GM19372 (cell line): ENCODE data around the gene LRSAM1.

Source experiments
- ATAC-seq: cut with Tn5 transposase; IDR thresholded peaks from one replicate; pipeline ENCODE4 v1.9.1; 2021; ENCODE audit warnings: mild to moderate bottlenecking, low read depth, moderate library complexity; ENCODE audit not compliant: unreplicated experiment

LRSAM1 gene

DNA sequence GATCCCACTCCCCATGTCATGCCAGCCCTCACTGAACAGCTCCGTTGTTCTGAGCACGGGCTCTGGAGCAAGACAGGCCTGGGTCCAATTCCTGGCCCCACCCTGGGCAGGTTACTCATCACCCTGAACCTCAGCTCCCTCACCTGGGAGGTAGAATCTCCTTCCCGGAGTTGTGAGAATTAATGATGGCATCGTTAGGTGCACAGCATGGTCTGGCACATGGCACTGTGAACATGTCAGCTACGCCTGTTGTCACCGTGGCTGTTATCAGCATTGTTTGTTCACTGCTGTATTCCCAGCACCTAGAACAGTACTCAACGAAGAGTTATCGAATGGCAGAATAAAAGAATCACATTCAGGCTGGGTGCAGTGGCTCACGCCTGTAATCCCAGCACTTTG lies 43.0 kb downstream of the LRSAM1 start:
- ATAC-seq = no peak

DNA sequence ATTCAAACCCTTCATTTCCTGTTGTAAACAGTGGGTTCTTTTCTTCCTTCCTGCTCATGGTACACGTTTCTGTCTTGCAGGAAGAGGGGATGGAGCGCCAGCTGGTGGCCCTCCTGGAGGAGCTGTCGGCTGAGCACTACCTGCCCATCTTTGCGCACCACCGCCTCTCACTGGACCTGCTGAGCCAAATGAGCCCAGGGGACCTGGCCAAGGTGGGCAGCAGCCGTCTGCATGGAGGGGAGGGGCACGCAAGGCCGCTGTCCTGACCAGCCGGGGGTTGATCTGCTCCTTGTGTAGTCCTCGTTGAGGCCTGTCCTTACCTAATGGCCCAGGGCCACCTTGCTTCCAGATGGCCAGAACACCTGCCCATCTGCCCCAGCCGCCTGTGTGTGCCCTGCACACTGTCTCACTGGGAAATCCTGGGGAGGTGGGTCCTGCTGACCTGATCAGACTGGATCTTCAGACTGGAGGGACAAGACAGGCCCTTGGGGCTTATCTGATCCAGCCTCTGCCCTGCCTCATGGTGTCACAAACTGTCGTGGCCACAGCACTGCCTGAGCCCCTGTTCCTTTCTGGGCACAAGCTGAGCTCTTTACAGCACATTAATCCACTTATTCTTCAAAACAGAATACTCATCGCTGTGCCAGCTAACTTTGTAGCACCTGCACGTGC lies 44.7 kb downstream of the LRSAM1 start:
- ATAC-seq = no peak

DNA sequence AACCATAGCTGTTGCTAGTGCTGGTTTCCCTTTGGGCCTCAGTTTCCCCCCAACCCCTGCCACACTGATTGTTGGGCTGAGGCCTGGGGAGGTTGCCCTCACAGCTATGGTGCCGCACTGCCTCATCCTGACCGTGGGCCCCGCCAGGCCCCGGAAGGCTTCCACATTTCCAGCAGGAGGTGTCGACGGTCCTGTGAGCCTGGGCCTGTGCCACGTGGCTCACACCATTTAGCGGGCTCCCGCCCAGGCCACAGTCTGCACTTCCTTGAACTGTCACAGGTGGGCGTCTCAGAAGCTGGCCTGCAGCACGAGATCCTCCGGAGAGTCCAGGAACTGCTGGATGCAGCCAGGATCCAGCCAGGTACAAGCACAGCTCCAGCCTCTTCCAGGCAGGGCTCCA lies 45.7 kb downstream of the LRSAM1 start:
- ATAC-seq = no peak

DNA sequence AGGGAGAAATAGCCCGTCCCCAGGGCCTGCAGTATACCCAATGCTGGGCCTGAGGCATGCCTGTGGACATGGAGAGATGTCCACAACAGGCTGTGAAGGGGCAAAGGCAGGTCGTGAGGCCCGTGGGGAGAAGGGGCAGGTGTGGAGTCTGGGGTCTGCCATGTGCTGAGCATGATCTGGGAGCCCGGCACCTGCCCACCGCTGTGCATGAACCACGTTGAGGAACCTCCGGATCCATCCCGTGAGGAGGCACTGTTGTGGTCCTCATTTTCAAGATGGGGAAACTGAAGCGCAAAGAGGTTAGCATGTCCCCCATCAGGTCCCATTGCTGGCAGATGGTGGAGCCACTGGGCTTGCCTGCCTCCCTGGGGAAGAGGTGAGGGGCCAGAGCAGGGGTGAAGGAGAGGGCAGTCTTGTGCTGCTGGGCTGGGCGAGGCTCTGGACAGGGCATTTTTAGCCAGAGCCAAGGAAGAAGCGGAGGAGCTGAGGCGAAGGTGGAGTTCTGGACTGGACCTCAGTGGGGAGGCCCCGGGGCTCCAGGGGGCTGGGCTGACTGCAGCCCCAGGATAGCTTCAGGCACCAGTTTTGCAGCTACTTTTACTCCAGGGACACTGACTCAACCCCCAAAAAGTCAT lies 46.5 kb downstream of the LRSAM1 start:
- no peak for ATAC-seq

DNA sequence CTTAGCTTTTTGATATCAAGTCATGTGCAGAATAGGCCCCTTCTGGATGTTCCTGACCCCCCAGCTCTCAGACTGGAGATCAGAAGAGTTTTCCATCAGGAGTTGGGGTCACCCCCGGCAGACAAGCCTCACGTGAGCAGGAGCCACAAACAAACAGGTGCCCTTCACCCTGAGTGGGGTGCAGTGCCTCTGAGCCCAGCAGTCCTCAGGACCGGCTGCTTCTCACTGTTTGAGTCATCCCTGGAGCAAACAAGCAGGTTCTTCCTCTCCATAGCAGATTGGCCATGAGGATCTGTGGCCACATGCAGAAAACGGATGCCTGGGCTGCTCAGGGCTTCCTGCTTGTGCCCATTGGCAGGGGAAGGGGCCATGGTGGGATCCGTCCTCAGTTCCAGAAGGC lies 47.0 kb downstream of the LRSAM1 start:
- ATAC-seq = no peak

DNA sequence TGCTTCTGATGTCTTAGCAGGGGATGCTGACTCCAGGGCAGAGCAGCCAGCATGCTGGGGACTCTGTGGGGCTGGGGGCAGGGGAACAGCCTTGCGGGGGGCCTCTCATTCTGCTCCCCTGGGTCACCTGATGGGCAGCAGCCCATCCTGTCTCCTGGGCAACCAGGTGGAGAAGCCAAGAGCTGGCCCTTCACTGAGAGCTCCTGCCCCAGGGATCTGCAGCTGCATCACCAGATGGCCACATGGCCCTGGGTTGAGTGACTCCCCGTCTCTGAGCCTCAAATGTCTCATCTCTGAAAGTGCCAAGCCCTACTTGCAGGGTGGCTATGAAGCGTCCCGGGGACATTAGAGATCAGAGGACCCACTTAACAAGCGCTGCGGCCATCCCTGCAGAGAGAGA lies 49.1 kb downstream of the LRSAM1 start:
- no peak for ATAC-seq

DNA sequence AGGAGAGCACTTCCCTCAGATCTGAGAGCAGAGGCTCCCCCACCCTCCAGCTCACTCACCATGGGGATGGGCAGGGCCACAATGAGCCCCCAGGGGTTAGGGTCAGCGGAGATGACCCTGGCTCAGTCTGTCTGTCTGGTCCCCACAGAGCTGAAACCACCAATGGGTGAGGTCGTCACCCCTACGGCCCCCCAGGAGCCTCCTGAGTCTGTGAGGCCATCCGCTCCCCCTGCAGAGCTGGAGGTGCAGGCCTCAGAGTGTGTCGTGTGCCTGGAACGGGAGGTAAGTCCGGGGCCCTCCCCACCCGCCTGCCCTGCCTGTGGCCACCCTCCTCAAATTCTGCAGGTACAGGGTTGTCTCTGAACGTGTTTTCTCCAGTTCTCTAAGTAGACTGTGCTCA lies 49.6 kb downstream of the LRSAM1 start:
- ATAC-seq = no peak

DNA sequence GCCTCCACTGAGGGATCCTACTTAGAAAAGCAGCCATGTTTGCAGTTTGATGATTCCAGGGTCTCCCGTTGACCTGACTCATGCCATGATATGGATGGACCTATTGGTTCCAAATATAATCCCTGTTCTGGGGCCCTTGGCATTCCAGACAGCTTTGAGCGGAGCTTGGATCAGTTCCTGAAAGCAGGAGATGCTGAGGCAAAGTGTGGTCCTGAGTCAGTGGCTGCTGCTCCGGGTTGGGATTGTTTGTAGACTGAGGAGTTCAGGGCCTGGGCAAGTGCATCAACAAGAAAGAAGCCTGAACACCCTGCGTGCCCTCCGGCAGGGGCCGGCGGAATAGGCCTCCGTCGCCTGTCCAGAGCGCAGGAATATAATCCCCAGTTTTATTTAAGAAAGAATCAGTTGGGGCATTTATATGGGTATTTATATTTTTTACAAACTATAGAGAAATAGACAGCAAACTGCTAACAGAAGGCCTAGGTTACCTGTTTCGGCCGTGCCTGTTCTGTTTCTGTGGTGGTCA lies 50.6 kb downstream of the LRSAM1 start:
- no peak for ATAC-seq

DNA sequence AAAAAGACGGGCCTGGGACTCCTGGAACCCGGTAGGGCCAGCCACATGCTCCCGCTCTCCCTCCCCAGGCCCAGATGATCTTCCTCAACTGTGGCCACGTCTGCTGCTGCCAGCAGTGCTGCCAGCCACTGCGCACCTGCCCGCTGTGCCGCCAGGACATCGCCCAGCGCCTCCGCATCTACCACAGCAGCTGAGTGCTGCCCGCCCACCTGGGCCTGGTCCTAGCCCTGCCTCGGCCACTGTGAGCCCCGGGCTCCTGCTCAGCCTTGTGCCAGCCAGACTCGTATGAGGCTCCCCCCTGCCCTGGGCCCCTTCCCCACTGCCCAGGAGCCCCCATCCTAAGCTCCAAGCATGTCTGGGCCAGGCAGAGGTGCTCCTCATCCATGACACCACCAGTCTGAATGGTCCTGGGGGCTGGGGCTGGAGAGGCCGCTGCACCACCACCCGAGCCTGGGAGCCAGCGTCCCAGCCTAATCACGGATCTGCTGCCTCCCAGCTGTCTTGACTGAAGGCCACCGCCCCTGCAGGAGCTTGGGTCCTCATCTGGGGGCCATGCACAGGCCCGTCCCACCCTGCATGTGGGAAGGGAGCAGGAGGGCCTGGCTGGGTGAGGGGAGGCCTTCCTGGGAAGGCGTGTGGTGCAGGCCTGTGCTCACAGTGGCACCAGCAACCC lies 51.5 kb downstream of the LRSAM1 start:
- no peak for ATAC-seq

DNA sequence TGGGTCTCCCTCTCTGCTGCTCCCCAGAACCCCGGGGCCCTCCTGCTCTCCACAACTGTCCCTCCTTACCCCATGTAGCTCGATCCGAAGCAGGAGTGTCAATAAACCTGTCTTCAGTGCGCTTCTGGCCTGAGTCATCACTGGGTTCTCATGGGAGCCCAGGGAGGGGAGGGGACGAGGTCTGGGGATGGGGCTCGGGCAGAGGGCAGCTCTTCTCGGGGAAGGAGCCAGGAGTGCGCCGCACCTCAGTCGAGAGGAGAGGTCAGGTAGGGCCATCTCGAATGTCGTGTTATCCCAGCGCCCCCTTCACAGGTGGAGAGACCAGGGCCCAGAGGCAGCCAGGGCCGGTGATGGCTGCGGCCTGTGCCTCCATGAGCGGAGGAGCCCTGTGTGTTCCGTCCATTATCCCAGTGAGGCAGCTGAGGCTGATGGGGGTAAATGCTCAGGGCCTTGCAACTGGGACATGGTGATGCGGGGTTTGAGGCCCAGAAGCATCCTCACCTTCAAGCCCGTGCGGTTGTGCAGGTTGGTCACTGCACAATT lies 52.1 kb downstream of the LRSAM1 start:
- ATAC-seq = no peak

DNA sequence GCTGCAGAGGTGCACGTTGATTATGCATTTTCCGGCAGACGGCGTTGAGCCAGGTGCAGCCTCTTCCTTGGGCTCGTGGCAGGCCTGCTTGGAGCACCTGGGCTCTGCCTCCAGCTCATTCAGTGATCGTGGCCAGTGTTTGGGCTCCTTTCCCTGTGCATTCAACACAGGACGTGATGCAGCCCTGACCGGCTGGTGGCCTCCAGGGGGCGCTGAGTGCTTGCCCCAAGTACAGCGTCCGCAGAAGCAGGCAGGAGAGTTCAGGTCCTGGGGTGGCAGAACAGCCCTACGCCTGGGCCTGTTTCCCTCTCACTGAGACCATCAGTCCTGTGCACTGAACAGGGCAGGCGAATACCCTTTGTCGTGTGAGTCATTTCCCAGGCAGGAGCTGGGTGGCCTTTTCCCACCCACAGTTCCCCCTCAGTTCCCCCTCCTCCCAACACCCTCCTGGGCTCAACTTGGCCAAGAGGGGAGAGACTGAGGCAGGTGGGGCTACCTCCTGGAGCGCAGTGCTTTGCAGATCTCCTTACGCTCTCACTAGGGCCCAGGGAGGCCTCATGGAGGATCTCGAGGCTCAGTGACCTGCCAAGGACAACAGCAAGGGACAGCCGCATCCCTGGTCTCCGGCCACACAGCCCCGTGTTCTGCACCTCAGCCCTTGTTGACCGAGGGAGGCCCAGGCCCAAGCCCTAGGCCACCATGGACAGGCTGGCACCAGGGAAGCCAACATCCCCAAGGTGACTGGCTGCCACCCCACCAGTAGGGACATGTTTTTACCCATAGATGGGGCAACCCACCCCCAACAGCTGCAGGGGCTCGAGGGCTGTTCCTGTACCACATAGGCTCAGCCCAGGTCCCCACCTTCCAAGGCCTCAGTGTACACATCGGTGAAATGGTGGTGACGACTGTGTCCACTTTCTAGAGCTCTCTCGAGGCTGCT lies 52.9 kb downstream of the LRSAM1 start:
- ATAC-seq = no peak

DNA sequence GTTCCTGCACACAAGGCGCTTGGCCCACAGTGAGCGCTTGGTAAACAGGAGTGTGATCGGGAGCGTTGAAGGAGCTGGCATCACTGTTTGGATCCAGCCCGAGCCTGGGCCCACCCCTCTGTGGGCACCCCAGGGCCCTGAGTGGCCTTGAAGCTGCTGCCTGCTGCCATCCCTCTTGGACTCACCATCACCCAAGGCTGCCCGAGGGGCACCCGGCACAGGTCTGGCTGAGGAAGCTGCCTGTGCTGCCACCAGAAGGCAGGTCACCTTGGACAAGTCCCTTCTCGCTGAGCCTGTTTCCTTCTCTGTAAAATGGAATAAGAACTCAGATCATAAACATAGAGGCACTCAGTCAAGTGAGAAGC lies 53.6 kb downstream of the LRSAM1 start:
- ATAC-seq = no peak

DNA sequence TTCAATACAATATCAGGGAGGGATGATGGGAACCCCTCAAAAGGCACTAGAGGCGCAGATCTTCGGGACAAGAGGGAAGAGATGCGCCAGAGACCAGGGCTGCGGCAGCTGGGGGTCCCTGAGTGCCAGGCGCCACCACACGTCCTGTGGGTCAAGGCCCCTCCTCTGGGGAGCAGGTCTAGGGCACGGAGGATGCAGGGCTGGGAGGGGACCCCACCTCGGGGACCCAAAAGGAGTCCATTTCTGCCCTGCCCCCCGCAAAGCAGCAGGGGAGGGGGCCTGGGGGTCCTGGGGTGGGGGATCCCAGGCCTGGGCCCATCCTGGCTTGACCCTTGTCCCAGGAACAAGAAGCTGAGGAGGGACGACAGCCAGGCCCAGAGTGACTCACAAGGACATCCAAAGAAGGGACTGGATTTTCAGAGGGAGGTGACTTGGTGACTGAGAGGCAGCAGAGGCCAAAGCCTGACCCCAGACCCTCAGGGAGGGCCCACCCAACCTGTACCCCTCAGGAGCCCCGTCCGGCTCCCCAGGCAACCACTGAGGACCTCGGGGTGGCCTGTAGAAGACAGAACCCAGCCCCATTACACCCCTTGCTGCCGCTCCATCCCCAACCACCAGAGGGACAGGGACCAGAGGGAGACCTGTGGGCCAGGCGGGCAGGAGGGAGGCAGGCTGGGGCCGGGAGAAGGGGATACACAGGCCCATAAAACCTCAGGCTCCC lies 54.2 kb downstream of the LRSAM1 start:
- ATAC-seq = no peak

DNA sequence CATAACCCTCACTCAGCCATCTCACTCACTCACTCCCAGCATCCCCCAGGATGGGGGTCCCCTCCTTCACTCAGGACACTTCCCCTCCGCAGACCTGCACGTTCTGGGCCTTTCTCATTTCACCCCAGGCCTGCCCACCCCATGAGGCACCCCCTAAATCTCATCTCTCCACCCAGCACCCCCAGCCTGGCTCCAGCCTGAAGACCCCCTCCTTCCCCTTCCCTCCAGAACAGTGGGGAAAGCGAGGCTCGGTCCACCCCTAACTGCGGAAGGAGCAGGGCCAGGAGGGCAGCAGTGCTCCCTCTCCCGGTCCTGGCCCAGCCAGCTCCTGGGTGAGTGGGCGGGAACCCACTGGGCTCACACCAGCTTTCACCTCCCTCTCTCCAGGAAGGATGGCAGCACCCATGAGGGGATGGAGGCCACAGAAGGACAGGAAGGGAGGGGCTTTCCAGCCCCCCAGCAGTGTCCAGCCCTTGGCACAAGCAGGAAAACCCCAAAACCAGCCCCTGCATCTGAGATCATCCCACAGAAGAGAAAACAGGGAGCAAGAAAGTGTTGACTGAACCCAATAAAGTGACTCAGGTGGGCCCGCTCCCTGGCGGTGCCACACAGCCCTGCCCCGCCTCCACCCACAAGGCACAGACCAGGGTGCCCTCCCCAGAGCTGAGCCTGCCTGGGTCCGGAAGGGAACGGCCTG lies 55.0 kb downstream of the LRSAM1 start:
- no peak for ATAC-seq

DNA sequence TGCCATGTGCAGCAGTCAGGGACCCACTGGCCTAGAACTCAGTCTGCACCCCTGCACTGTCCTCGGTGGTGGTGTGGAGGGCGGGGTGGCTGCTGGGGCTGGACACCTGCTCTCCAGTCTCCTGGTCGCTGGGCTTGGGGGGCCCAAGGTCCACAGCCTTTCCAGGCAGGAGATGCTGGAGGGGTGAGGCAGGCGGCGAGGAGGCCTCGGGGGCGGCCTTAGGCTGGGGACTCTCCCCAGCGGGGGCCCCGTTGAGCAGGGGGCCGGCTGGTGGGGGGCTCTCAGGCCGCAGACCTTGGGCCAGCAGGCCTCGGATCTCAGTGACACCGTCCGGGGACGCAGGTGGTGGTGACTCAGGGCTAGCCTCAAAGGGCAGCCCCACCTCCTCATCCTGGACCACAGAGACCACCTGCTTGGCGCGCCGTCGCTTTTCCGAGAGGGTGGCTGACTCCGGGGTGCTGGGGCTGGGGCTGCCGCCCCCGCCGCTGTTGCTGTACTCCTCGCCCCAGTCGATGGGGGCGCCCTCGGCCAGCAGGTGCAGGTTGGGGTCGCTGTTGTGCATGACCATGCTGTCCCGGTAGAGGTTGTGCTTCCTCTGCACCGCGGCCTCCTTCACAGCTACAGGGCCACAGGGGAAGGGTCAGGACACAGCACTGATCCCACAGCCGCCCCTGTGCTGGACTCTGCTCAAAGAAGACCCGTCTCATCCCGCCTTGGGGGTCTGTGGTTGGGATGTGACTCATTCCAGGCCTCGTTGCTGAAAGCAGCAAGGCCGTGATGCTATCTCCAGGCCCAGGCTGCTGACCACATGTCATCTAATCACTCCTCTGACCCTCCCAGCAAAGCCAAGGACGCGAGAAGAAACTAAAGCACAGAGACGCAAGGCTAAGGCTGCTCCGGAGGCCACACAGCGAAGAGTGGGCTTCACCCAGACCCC lies 55.8 kb downstream of the LRSAM1 start:
- ATAC-seq = no peak

DNA sequence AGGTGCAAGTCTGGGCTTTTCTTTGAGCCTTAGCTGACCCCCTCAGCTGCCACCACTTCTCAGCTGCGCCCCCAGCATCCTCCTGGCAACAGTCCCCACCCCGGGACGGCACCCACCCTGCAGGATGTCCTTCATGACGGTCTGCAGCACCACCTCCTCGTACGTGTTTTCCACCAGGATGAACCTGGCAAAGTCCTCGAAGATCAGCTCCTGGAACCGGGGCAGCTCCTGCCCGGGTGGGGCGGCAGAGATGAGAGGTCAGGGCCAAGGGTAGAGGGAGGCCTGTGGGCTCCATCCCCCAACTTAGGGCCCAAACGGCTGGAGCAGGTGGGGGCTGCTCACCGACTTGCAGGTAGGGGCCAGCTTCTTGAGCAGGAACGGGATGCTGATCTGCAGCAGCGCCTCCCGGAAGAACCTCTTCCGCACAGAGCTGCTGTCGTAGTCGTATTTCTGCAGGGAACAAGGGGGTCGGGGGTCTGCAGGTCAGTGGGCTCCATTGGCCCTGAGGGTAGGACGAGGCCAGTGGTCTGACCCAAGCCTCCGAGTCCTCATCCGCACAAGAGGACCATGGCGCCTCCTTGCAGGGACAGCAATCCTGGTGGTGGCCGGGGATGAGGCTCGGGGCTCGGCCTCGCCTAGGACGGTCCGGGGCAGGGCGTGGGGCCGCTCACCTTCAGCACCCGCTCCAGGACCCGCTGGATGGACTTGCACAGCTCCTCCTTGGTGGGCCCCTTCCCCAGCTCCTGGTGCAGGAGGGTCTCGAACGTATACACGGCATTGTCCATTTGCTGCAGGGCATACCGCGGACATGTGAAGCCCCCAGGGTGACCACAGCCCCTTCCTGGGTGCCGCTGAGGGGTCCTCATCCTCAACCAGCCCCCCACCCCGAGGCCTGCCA lies 56.7 kb downstream of the LRSAM1 start:
- ATAC-seq = no peak

DNA sequence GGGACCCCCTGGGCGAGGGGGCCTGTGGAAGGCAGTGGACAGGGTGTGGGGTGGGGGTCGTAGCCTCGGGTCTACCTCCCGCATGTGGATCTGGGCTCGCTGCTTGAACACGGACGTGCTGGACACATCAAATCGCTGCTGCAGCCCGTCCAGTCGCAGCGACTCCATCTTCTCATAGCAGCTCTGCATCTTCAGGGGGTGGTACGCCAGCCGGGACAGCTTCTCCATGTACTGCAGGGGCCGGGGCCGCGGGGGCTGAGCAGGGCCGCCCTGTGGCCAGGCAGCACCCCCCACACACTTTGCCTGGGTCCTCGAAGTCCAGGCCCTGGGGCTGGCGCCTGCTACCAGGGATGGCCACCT lies 57.6 kb downstream of the LRSAM1 start:
- no peak for ATAC-seq
